ENCODE results near the gene ZNF550.

ZNF550 gene

GRCh38 chr19:57559404-57560025 lies at the start of gene ZNF550:
Gene ZNF550, minus strand, starts transcription at chr19:57559863. Its CDS starts 181 bp downstream, at chr19:57559682.
- DNase-seq: peak; percentile 72

DNA sequence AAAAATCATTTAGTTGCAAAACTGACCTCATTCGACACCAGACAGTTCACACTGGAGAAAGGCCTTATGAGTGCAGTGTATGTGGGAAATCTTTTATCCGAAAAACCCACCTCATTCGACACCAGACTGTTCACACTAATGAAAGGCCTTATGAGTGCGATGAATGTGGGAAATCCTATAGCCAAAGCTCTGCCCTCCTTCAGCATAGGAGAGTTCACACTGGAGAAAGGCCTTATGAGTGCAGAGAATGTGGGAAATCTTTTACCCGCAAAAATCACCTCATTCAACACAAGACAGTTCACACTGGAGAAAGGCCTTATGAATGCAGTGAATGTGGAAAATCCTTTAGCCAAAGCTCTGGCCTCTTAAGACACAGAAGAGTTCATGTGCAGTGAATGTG lies 47.3 kb upstream of the ZNF550 start:
- DNase-seq: no peak

DNA sequence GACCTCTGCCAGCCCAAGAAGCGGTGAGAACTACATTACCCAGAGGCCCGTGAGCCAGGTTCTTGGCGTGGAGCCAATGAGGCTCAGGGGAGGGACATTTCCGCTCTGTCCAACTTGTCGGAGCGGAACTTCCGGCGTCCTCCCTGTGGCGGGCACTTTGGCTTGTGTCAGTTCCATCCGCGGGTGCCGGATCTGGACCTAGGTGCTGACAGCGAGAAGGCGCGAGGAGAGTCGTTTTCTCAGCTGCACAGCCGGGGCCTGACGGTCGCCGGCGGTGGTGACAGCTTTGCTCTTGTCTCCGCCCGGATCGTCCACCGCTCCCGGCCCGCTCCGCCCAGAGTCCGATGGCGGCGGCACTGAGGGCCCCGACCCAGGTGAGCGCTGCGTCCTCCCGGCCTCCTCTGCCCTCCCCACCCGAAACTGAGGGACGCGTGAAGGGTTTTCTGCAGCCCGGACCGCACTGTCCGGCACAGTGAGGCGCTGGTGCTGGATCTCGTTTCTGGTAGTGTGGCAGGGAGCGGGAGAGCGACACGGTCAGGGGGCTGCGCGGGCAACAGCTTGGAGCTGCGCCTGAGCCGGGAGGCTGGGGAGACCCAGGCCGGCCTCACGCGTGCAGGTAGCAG lies 40.2 kb upstream of the ZNF550 start, which contains the start of gene ZNF530:
Gene ZNF530, plus strand, starts transcription at position 125 of the 623 bp plus-strand sequence. CDS start 4,461 bp downstream, outside the sequence.
- peak; percentile 79 for DNase-seq

DNA sequence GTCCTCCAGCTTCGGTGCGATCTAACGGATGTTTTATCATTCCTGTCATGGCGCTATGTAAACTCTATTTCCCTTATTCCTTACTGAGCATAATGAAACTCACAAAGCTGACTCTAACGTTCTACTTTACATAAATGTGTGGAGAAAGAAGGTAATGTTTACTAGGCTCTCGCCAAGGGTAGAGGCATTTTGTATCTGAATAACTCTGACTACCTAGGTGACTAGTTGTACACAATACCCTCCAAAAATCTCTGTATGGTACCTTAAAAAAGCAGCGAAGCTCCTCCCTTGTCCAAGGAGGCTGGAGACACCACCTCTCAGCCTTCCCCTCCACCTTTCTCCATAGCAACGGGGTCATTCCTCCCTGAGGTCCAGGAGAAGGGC lies 39.7 kb upstream of the ZNF550 start:
- no peak for DNase-seq

DNA sequence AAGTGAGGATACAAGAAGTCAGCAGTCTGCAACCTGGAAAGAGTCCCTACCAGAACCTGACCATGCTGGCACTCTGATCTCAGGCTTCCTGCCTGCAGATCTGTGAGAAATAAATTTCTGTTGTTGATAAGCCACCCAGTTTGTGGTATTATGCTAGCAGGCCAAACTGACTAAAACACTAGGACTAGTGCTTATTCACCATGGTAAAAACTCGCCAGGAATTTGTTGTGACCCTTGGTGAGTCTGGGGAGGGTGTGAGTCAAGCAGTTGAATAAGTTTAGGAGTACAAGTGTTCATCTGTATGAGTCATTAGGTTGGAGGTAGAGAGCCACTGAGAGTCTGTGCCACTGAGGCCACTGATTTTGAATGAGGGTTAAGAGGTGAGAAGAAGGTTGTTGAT lies 27.9 kb upstream of the ZNF550 start:
- DNase-seq: no peak

GRCh38 chr19:57583521-57584416 lies 24.1 kb upstream of the ZNF550 start, which contains the start of gene ZIK1:
Gene ZIK1, plus strand, starts transcription at chr19:57584145. Its CDS starts 212 bp downstream, at chr19:57584357.
- DNase-seq: no peak

DNA sequence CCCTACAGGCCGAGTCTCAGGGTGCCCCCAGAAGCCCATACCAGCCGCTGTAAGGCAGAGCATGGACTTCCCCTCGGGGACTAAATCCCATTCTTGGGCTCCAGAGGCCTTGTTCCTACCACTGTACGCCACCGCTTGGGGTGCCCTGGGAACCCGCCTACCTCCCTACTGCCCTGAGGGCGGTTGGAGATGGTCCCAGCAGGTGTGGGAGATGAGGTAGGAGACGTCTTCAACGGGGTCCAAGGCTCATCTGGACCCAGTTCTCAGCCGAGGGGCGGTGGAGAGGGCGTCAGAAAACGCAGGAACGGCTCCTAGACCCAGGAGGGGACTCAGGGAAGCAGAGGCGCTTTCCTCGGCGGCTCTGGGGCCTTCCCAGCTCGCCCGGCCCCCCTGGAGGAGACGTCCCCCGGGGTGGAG lies 23.4 kb upstream of the ZNF550 start:
- no peak for DNase-seq

DNA sequence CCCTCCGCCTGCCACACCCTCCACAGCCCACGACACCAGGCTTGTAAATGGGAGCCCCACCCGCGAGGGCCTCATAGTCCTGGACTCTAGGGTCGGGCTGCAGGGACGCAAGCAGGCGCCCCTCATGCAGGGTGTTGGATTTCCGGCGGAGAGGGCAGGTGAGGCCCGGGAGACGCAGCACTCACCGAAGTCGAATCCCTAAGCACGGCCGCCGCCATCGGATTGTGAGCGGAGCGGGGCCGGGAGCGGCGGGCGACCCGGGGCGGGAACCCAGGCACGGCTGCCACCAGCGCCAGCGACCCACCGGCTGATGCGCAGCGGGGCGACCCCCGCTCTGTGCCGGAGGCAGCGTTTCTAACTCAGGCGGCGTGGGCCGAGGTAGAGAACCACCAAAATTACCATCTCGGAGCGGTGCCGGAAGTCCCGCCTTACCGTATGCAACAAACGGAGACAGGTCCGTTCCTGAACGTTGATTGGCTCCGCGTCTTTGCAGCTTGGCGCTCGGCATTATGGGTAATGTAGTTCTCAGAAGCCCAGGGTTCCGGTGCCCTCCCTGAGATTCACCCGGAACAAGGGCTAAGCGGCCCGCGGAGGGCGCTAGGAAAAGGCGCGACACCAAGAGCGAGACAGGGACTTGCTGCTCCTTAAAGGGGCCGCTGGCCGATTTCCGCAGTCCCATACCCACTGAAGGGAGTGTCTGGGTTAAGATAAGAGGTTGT lies 19.0 kb upstream of the ZNF550 start, which contains the start of gene ZNF416:
Gene ZNF416, minus strand, starts transcription at position 425 of the 719 bp plus-strand sequence. Its CDS starts 207 bp downstream, at position 218.
- DNase-seq: peak; percentile 96

GRCh38 chr19:57576661-57577060 lies 17.0 kb upstream of the ZNF550 start:
- DNase-seq: no peak

DNA sequence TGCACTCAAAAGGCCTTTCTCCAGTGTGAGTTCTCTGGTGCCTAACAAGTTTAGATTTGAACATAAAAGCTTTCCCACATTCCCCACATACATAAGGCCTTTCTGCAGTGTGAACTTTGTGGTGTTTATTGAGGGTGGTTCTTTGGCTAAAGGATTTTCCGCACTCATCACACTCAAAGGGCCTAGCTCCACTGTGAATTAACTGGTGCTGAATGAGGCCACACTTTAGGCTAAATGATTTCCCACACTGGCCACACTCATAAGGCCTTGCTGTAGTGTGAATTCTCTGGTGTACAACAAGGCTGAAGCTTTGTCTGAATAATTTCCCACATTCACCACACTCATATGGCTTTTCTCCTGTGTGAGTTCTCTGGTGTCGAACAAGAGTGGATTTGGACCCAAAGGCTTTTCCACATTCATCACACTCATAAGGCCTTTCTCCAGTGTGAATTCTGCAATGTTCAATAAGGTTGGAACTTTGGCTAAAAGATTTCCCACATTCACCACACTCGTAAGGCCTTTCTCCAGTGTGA lies 12.8 kb upstream of the ZNF550 start:
- DNase-seq: no peak

- no peak for DNase-seq
Observed at GRCh38 chr19:57570707-57571106, 11.0 kb upstream of the ZNF550 start.

- DNase-seq: no peak
Observed at GRCh38 chr19:57566396-57567265, 7.0 kb upstream of the ZNF550 start.

DNA sequence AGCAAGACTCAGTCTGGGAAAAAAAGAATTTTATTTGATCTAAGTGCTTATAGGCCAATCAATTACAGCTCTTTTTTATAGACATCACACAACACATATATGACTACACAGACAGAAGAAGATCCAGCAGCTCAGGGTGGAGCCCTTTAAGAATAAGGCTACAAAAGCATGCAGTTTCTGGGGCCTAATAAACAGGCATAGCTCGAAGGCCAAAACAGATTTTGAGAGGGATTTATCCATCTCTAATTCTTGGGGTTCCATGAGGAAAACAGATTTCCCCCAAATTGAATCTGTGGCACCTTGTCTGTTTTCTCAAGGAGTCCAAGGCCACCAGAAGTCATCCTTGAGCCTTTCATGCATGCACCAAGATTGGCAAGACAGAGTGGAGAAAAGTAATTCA lies 3.9 kb upstream of the ZNF550 start:
- DNase-seq: no peak

GRCh38 chr19:57560049-57560491 lies 407 bp upstream of the ZNF550 start:
- no peak for DNase-seq

DNA sequence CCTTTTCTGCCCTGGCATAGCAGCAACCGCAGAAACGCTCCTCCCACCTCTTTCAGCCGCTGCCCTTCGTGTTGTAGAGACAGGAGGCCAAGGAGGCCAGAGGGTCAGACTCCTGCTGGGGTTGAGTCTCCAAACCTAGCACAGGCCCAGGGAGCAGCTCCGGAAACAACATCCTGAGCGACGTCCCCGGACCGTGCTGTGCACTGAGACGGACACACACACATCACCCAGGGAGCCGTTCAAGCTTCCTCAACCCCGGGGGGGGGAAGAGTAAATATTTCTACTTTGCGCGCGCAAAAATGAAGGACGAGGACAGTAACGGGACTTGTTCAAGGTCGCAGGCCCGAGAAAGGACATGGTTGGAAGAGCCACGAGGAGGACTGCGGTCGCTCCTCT lies 657 bp downstream of the ZNF550 start:
- no peak for DNase-seq

GRCh38 chr19:57558525-57558924 lies 1.1 kb downstream of the ZNF550 start:
- DNase-seq: no peak

DNA sequence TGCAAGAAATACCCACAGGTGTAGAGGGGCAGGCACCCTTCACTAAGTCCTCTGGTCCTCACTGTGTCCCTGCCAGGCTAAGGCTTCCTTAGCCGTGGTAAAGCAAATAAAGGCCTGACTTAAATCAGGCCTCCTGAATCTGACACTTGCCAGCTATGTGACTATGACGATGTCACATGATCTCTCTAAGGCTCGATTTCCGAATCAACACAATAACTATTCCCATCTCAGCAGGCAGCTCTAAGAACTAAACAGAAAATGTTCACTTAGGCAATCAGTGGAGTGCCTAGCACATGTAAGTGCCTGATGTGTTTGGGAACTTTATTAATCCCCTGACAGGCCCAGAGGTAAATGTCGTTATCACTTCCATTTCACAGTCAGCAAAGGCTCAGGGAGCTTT lies 2.0 kb downstream of the ZNF550 start:
- no peak for DNase-seq

DNA sequence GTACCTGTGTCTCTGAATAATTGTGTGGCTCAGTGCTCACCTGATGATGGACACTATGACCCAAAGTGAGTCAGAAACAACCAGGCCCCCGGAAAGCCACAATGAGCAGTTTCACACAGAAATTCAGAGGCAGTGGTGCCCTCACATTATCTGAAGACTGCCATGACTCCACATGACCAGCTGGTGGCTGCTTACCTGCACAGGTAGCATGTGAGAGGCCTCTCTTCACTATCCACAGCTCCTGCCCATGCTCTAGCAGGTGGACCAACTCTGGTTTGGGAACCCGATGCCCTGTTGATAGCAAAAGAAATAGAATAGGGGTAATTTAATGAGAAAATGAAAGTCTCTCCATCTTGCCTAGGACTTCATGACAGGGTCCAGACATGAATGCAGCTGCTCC lies 7.2 kb downstream of the ZNF550 start:
- DNase-seq: no peak

DNA sequence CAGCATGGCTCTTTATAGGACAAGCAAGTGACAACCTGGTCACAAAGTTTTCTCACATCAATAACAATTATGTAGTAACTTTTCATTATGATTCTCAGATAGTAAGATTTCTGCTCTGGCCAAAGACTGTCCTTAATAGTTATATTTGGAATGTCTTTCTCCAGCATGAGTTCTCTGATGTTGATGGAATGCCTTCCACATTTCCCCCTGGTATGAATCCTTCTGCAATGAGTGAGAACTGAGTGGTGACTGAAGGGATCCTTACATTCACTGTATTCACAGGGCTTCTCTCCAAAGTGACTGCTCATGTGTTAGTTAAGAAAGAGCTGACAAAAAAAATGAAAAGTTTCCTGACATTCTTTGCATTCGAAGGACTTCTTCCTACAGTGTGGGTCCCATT lies 13.2 kb downstream of the ZNF550 start:
- no peak for DNase-seq

DNA sequence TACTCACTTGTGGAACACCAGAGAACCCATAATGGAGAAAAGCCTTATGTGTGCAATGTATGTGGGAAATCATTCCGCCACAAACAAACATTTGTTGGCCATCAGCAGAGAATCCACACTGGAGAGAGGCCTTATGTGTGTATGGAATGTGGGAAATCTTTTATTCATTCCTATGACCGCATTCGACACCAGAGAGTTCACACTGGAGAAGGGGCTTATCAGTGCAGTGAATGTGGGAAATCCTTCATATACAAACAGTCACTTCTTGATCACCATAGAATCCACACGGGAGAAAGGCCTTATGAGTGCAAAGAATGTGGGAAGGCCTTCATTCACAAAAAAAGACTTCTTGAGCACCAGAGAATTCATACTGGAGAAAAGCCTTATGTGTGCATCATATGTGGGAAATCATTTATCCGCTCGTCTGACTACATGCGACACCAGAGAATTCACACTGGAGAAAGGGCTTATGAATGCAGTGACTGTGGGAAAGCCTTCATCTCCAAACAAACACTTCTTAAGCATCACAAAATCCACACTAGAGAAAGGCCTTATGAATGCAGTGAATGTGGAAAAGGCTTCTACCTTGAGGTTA lies 21.6 kb downstream of the ZNF550 start:
- no peak for DNase-seq
